Measurements from ENCODE around the gene IGF1R. TPM values are rescaled to one million over a fixed set of nuclear protein-coding genes. Genes with fewer than 3 reads are reported as not detected.

The IGF1R gene
- total RNA-seq, 1 experiment from 2014 or later, result 51.6 TPM

DNA sequence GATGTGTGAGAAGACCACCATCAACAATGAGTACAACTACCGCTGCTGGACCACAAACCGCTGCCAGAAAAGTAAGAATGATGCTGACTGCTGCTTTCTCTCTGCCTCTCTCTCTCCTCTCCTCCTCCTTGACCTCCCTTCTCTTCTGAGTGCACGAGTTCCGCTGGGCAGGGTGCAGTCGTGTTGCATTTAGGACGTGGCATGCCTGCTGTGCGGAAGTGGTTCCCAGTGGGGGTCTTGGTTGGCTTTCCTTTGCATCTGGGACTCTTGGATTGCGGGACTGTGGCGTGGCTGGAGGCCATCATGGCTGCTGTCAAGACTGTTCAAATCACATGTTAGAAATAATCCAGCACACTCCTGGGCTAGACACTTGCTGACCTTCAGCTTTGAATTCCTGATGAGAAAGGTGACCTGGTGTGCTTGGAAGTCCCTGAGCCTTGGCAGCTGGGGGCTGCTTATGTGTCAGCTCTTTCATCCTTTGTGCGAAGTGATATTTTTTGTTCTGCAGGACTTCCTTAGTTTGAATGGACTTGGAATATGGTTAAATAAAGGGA lies 59.8 kb downstream of the IGF1R start:
- H3K36me3 Mint-ChIP-seq (ENCODE audit: insufficient read depth, unreplicated experiment), result peaks cover 5% of the 10 kb centered on the region
- no TSS peak for BruUV-seq (replicated peaks)

GRCh38 chr15:98711810-98712209 lies 63.5 kb downstream of the IGF1R start:
- Mint-ChIP-seq H3K9me3 (ENCODE audit: unreplicated experiment) (peaks cover 11% of the 10 kb centered on the region), H3K36me3 (ENCODE audit: insufficient read depth, unreplicated experiment) (peaks cover 5% of the 10 kb centered on the region), H3K27ac (ENCODE audit: unreplicated experiment) (no peak overlapping the region), H3K4me1 (ENCODE audit: low read depth, unreplicated experiment) (peaks cover 14% of the 10 kb centered on the region), H3K4me3 (ENCODE audit: unreplicated experiment) (no peak overlapping the region), H3K27me3 (ENCODE audit: insufficient read depth, unreplicated experiment) (no peaks in the 10 kb centered on the region)
- H3K36me3 ChIP-seq (ENCODE audit: control insufficient read depth, insufficient read depth, low read length), result no peaks in the 10 kb centered on the region
- intact Hi-C loops (cut with micrococcal nuclease; ENCODE audit: unreplicated experiment), result no loop called here
- CTCF ChIA-PET, result no interaction called here
- POLR2A ChIA-PET, result no interaction called here
- BruUV-seq (replicated peaks), result no TSS peak
- H3K4me1 ChIP-seq, result peaks cover 3% of the 10 kb centered on the region; the same call in 1 of the 2 replicates
- no peaks in the 10 kb centered on the region for H3K9me3 ChIP-seq
- TF ChIP-seq, protein P1, sequence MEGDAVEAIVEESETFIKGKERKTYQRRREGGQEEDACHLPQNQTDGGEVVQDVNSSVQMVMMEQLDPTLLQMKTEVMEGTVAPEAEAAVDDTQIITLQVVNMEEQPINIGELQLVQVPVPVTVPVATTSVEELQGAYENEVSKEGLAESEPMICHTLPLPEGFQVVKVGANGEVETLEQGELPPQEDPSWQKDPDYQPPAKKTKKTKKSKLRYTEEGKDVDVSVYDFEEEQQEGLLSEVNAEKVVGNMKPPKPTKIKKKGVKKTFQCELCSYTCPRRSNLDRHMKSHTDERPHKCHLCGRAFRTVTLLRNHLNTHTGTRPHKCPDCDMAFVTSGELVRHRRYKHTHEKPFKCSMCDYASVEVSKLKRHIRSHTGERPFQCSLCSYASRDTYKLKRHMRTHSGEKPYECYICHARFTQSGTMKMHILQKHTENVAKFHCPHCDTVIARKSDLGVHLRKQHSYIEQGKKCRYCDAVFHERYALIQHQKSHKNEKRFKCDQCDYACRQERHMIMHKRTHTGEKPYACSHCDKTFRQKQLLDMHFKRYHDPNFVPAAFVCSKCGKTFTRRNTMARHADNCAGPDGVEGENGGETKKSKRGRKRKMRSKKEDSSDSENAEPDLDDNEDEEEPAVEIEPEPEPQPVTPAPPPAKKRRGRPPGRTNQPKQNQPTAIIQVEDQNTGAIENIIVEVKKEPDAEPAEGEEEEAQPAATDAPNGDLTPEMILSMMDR (IDR thresholded peaks at IDR 0.05; ENCODE audit: insufficient read depth in 1 of 2, low read depth in 1 of 2, low read length in 1 of 2, severe bottlenecking in 1 of 2, unreplicated experiment in 1 of 2), result no peak
- DNase-seq, result no peak
- no peak overlapping the region for H3K4me3 ChIP-seq (ENCODE audit: low read depth, low read length)
- no peaks in the 10 kb centered on the region for H3K27me3 ChIP-seq (replicated peaks; ENCODE audit: control insufficient read depth, insufficient read depth, low read length)

More for the DNA sequence above, 59.8 kb downstream of the IGF1R start:
- H3K4me1 Mint-ChIP-seq (ENCODE audit: low read depth, unreplicated experiment), result peaks cover 5% of the 10 kb centered on the region
- H3K4me3 Mint-ChIP-seq (ENCODE audit: unreplicated experiment), result no peak overlapping the region
- no peak overlapping the region for H3K27ac Mint-ChIP-seq (ENCODE audit: unreplicated experiment)
- POLR2A ChIA-PET, result no interaction called here
- H3K4me1 ChIP-seq, result no peaks in the 10 kb centered on the region
- no peaks in the 10 kb centered on the region for H3K27me3 Mint-ChIP-seq (ENCODE audit: insufficient read depth, unreplicated experiment)
- no peak for DNase-seq
- H3K27me3 ChIP-seq (replicated peaks; ENCODE audit: control insufficient read depth, insufficient read depth, low read length), result no peaks in the 10 kb centered on the region
- no peaks in the 10 kb centered on the region for H3K9me3 ChIP-seq
- TF ChIP-seq, protein P1 (IDR thresholded peaks at IDR 0.05; ENCODE audit: insufficient read depth in 1 of 2, low read depth in 1 of 2, low read length in 1 of 2, severe bottlenecking in 1 of 2, unreplicated experiment in 1 of 2), result no peak
- H3K9me3 Mint-ChIP-seq (ENCODE audit: unreplicated experiment), result peaks cover 11% of the 10 kb centered on the region
- CTCF ChIA-PET, result no interaction called here
- intact Hi-C loops (cut with micrococcal nuclease; ENCODE audit: unreplicated experiment), result no loop called here
- no peak overlapping the region for H3K4me3 ChIP-seq (ENCODE audit: low read depth, low read length)
- H3K36me3 ChIP-seq (ENCODE audit: control insufficient read depth, insufficient read depth, low read length), result no peaks in the 10 kb centered on the region

DNA sequence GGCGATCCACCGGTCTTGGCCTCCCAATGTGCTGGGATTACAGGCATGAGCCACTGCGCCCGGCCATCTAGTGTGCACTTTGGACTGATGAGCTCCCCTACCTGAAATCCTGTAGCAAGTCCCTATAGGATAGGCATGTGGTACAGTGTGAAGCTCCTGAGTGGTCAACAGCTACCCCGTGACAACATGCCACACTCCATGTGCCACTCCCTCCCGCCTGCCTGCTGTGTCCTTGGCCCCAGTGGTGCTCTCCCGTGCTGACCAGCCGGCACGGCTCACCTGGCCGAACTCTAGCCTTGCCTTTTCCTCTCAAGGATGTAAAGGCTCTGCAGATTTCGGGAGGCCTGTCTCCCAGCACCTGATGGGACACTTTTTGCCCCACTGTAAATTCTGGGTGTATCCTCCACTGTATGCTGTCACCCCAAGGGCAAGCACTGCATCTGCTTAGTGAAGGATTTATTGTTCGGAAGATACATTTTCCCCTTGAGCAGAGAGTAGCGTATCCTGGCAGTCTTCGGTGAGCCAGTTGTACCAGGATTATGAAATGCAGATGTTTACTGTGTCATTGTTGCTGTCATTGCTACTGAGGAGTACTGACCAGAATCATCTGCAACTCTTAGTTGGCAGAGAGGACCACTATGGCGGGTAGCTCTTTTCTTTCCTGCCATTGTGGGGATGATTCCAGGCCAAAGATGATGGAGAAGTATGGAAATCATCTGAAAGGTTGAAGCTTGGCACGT lies 64.7 kb downstream of the IGF1R start:
- POLR2A ChIA-PET, result no interaction called here
- Mint-ChIP-seq H3K36me3 (ENCODE audit: insufficient read depth, unreplicated experiment) (peaks cover 5% of the 10 kb centered on the region), H3K4me3 (ENCODE audit: unreplicated experiment) (no peak overlapping the region), H3K9me3 (ENCODE audit: unreplicated experiment) (peaks cover 11% of the 10 kb centered on the region), H3K27ac (ENCODE audit: unreplicated experiment) (no peak overlapping the region), H3K4me1 (ENCODE audit: low read depth, unreplicated experiment) (peaks cover 18% of the 10 kb centered on the region), H3K27me3 (ENCODE audit: insufficient read depth, unreplicated experiment) (no peaks in the 10 kb centered on the region)
- Histone ChIP-seq H3K4me3 (ENCODE audit: low read depth, low read length) (no peak overlapping the region), H3K36me3 (ENCODE audit: control insufficient read depth, insufficient read depth, low read length) (no peaks in the 10 kb centered on the region), H3K27me3 (replicated peaks; ENCODE audit: control insufficient read depth, insufficient read depth, low read length) (no peaks in the 10 kb centered on the region), H3K4me1 (peaks cover 7% of the 10 kb centered on the region), H3K9me3 (no peaks in the 10 kb centered on the region)
- TF ChIP-seq, protein P1 (IDR thresholded peaks at IDR 0.05; ENCODE audit: insufficient read depth in 1 of 2, low read depth in 1 of 2, low read length in 1 of 2, severe bottlenecking in 1 of 2, unreplicated experiment in 1 of 2), result no peak
- BruUV-seq (replicated peaks), result no TSS peak
- CTCF ChIA-PET, result no interaction called here
- intact Hi-C loops (cut with micrococcal nuclease; ENCODE audit: unreplicated experiment), result no loop called here
- DNase-seq, result no peak

All from Caco-2 (cell line).